GM12878 (cell line): Measurements from ENCODE around the gene MXRA7.

Source experiments
- CHD2 ChIP-seq: IDR thresholded peaks from 2 replicates; pipeline ENCODE4 v1.6.1; 2011; ENCODE audit warnings: low read depth, low read length, improper control_type of control experiment, borderline replicate concordance
- DPF2 ChIP-seq: fragments of 450-650 bp; IDR thresholded peaks from 2 replicates; pipeline ENCODE4 v1.6.1; 2017; ENCODE audit warnings: mild to moderate bottlenecking
- EP300 ChIP-seq, 2 experiments: fragments of 150-350 bp in 1 of 2; IDR thresholded peaks; 2 replicates each; pipeline ENCODE4 v1.6.1; 2011 to 2012; ENCODE audit warnings: low read depth in 2 of 2, low read length in 2 of 2, borderline replicate concordance in 1 of 2, improper control_type of control experiment in 1 of 2, inconsistent platforms in 1 of 2; ENCODE audit not compliant: control insufficient read depth in 1 of 2
- GABPA ChIP-seq: IDR thresholded peaks from 2 replicates; pipeline ENCODE4 v1.6.1; 2014; ENCODE audit warnings: antibody characterized with exemption, low read depth, mild to moderate bottlenecking, inconsistent platforms
- GATAD2B ChIP-seq: fragments of 450-650 bp; conservative IDR thresholded peaks from 2 replicates; pipeline ENCODE4 v1.6.1; 2017; ENCODE audit warnings: low read depth, mild to moderate bottlenecking, moderate library complexity
- MTA2 ChIP-seq: fragments of 450-650 bp; IDR thresholded peaks from 2 replicates; pipeline ENCODE4 v1.6.1; 2016; ENCODE audit warnings: low read depth, mild to moderate bottlenecking, moderate library complexity
- RAD21 ChIP-seq: IDR thresholded peaks from 2 replicates; pipeline ENCODE4 v1.6.1; 2011; ENCODE audit warnings: mild to moderate bottlenecking, low read depth, low read length, moderate library complexity; ENCODE audit not compliant: insufficient read depth
- RELA ChIP-seq: fragments of 450-650 bp; IDR thresholded peaks from 2 replicates; pipeline ENCODE4 v1.8.0; 2014; ENCODE audit warnings: borderline replicate concordance; ENCODE audit not compliant: partially characterized antibody
- TAF1 ChIP-seq: IDR thresholded peaks from 2 replicates; pipeline ENCODE4 v1.6.1; 2011; ENCODE audit warnings: mild to moderate bottlenecking, low read depth, low read length, borderline replicate concordance
- TF ChIP-seq, protein P1 (sequence below): fragments of 450-650 bp; IDR thresholded peaks from 2 replicates; pipeline ENCODE4 v1.6.1; 2018; ENCODE audit warnings: borderline replicate concordance, mild to moderate bottlenecking; ENCODE audit not compliant: partially characterized antibody
- TF ChIP-seq, protein P2 (sequence below), 3 experiments: IDR thresholded peaks in 2 of 3; conservative IDR thresholded peaks in 1 of 3; 2 replicates each; pipeline ENCODE4 v1.5.1; 2011; ENCODE audit warnings: low read depth in 3 of 3, low read length in 3 of 3, mild to moderate bottlenecking in 3 of 3, control low read depth in 2 of 3, moderate library complexity in 2 of 3, inconsistent platforms in 1 of 3, mixed read lengths in 1 of 3; ENCODE audit not compliant: control insufficient read depth in 2 of 3, insufficient read depth in 1 of 3; ENCODE audit errors: extremely low read depth in 1 of 3
- TF ChIP-seq, protein P3 (sequence below): IDR thresholded peaks from 2 replicates; pipeline ENCODE4 v1.6.1; 2012; ENCODE audit warnings: low read length, inconsistent platforms
- TF ChIP-seq, protein P4 (sequence below): IDR thresholded peaks from 2 replicates; pipeline ENCODE4 v1.6.1; 2011; ENCODE audit warnings: mild to moderate bottlenecking, low read depth, low read length, moderate library complexity; ENCODE audit not compliant: insufficient replicate concordance

DNA sequence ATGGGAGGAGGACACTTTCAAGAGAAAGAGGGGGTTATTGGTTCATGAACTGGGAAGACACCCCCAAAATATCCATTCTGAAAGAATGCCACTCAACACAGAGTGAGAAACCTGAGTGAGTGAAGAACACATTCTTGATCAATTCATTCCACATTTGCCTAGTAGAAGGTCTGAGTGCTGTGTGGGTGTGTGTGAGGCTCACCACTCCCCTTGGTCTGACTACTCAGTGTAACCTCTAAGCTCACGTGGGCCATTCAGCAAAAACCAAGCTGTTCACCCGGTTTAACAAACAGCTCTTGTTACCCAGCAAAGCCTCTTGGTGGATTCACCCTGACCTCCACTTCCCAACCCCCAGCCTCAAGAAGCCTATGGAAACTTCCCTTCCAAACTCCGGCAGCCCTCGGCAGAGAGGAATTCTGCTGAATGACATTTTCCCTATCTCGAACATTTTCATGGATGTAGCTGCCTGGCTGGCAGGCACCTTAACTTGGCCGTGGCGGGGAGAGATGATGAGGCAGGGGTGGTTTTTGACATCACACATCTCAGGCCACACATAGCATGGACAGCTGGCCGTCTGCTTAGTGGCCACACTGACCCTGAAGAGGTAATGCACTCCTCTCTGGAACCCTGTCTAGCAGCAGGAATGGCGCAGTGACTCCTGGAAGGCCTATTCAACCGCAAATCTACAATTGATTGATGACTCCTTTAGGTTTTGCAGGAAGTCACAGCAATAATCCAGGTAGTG is 78.8 kb downstream of the MXRA7 start:
- TF ChIP-seq, protein P1, sequence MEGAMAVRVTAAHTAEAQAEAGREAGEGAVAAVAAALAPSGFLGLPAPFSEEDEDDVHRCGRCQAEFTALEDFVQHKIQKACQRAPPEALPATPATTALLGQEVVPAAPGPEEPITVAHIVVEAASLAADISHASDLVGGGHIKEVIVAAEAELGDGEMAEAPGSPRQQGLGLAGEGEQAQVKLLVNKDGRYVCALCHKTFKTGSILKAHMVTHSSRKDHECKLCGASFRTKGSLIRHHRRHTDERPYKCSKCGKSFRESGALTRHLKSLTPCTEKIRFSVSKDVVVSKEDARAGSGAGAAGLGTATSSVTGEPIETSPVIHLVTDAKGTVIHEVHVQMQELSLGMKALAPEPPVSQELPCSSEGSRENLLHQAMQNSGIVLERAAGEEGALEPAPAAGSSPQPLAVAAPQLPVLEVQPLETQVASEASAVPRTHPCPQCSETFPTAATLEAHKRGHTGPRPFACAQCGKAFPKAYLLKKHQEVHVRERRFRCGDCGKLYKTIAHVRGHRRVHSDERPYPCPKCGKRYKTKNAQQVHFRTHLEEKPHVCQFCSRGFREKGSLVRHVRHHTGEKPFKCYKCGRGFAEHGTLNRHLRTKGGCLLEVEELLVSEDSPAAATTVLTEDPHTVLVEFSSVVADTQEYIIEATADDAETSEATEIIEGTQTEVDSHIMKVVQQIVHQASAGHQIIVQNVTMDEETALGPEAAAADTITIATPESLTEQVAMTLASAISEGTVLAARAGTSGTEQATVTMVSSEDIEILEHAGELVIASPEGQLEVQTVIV, result no peak
- TF ChIP-seq RAD21 (no peak), RELA (no peak), TAF1 (no peak), EP300 (IDR thresholded peaks at IDR 0.05; ENCODE audit: borderline replicate concordance in 1 of 2, control insufficient read depth in 1 of 2, low read depth in 2 of 2, low read length in 2 of 2) (no peak), CHD2 (no peak), DPF2 (no peak), MTA2 (no peak), GATAD2B (no peak), GABPA (no peak)
- TF ChIP-seq, protein P2, sequence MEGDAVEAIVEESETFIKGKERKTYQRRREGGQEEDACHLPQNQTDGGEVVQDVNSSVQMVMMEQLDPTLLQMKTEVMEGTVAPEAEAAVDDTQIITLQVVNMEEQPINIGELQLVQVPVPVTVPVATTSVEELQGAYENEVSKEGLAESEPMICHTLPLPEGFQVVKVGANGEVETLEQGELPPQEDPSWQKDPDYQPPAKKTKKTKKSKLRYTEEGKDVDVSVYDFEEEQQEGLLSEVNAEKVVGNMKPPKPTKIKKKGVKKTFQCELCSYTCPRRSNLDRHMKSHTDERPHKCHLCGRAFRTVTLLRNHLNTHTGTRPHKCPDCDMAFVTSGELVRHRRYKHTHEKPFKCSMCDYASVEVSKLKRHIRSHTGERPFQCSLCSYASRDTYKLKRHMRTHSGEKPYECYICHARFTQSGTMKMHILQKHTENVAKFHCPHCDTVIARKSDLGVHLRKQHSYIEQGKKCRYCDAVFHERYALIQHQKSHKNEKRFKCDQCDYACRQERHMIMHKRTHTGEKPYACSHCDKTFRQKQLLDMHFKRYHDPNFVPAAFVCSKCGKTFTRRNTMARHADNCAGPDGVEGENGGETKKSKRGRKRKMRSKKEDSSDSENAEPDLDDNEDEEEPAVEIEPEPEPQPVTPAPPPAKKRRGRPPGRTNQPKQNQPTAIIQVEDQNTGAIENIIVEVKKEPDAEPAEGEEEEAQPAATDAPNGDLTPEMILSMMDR (IDR thresholded peaks at IDR 0.05 in 2 of 3, conservative IDR thresholded peaks at IDR 0.05 in 1 of 3; ENCODE audit: control insufficient read depth in 2 of 3, extremely low read depth in 1 of 3, insufficient read depth in 1 of 3, low read depth in 3 of 3, low read length in 3 of 3), result no peak
- TF ChIP-seq, protein P3, sequence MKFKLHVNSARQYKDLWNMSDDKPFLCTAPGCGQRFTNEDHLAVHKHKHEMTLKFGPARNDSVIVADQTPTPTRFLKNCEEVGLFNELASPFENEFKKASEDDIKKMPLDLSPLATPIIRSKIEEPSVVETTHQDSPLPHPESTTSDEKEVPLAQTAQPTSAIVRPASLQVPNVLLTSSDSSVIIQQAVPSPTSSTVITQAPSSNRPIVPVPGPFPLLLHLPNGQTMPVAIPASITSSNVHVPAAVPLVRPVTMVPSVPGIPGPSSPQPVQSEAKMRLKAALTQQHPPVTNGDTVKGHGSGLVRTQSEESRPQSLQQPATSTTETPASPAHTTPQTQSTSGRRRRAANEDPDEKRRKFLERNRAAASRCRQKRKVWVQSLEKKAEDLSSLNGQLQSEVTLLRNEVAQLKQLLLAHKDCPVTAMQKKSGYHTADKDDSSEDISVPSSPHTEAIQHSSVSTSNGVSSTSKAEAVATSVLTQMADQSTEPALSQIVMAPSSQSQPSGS, result no peak
- TF ChIP-seq, protein P4, sequence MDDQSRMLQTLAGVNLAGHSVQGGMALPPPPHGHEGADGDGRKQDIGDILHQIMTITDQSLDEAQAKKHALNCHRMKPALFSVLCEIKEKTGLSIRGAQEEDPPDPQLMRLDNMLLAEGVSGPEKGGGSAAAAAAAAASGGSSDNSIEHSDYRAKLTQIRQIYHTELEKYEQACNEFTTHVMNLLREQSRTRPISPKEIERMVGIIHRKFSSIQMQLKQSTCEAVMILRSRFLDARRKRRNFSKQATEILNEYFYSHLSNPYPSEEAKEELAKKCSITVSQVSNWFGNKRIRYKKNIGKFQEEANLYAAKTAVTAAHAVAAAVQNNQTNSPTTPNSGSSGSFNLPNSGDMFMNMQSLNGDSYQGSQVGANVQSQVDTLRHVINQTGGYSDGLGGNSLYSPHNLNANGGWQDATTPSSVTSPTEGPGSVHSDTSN, result no peak
